ENCODE results near the gene PACS1. TPM values are rescaled to one million over a fixed set of nuclear protein-coding genes. Genes with fewer than 3 reads are reported as not detected.

Gene PACS1
- total RNA-seq, 1 donor from 2014 or later, result 13.6 TPM

- H3K27ac ChIP-seq (ENCODE audit: low read depth, low read length), result no peak overlapping the region
- H3K27me3 ChIP-seq (ENCODE audit: control insufficient read depth in 3 of 3, insufficient read depth in 3 of 3, low read length in 3 of 3), result no peaks in the 10 kb centered on the region
- H3K4me3 ChIP-seq (ENCODE audit: low read length in 3 of 3), result no peak overlapping the region
- no peak overlapping the region for H3K9ac ChIP-seq (ENCODE audit: low read depth in 1 of 3, low read length in 3 of 3)
- H3K9me3 ChIP-seq (ENCODE audit: control insufficient read depth in 3 of 3, low read length in 3 of 3), result no peaks in the 10 kb centered on the region
- peaks cover 40 to 50% (median 42%) of the 10 kb centered on the region in 3 donors for H3K36me3 ChIP-seq (ENCODE audit: control insufficient read depth in 3 of 3, insufficient read depth in 3 of 3, low read length in 3 of 3)
- H3K4me1 ChIP-seq (ENCODE audit: control insufficient read depth in 3 of 3, insufficient read depth in 3 of 3, low read length in 3 of 3), result peaks cover 12 to 21% (median 19%) of the 10 kb centered on the region in 3 donors
Measured at GRCh38 chr11:66238786-66239413, 168.8 kb downstream of the PACS1 start.

- no peak overlapping the region for H3K27ac ChIP-seq (ENCODE audit: low read depth, low read length)
- H3K9me3 ChIP-seq (ENCODE audit: control insufficient read depth in 3 of 3, low read length in 3 of 3), result no peaks in the 10 kb centered on the region
- no peak overlapping the region for H3K9ac ChIP-seq (ENCODE audit: low read depth in 1 of 3, low read length in 3 of 3)
- peaks cover 12 to 21% (median 19%) of the 10 kb centered on the region in 3 donors for H3K4me1 ChIP-seq (ENCODE audit: control insufficient read depth in 3 of 3, insufficient read depth in 3 of 3, low read length in 3 of 3)
- H3K27me3 ChIP-seq (ENCODE audit: control insufficient read depth in 3 of 3, insufficient read depth in 3 of 3, low read length in 3 of 3), result no peaks in the 10 kb centered on the region
- H3K36me3 ChIP-seq (ENCODE audit: control insufficient read depth in 3 of 3, insufficient read depth in 3 of 3, low read length in 3 of 3), result peaks cover 35 to 45% (median 37%) of the 10 kb centered on the region in 3 donors
- H3K4me3 ChIP-seq (ENCODE audit: low read length in 3 of 3), result no peak overlapping the region
Measured at GRCh38 chr11:66239511-66239910, 169.4 kb downstream of the PACS1 start.

- H3K4me1 ChIP-seq (ENCODE audit: control insufficient read depth in 3 of 3, insufficient read depth in 3 of 3, low read length in 3 of 3), result peaks cover 12 to 21% (median 19%) of the 10 kb centered on the region in 3 donors
- H3K9ac ChIP-seq (ENCODE audit: low read depth in 1 of 3, low read length in 3 of 3), result peak overlapping the region in 2 of 3 donors; percentile 33 to 45
- peaks cover 36 to 44% (median 37%) of the 10 kb centered on the region in 3 donors for H3K36me3 ChIP-seq (ENCODE audit: control insufficient read depth in 3 of 3, insufficient read depth in 3 of 3, low read length in 3 of 3)
Measured at GRCh38 chr11:66239998-66240780, 170.1 kb downstream of the PACS1 start.

GRCh38 chr11:66240781-66241136, 170.7 kb downstream of the PACS1 start:
- Histone ChIP-seq H3K36me3 (ENCODE audit: control insufficient read depth in 3 of 3, insufficient read depth in 3 of 3, low read length in 3 of 3) (peaks cover 31 to 40% (median 33%) of the 10 kb centered on the region in 3 donors), H3K4me1 (ENCODE audit: control insufficient read depth in 3 of 3, insufficient read depth in 3 of 3, low read length in 3 of 3) (peaks cover 12 to 21% (median 19%) of the 10 kb centered on the region in 3 donors), H3K9ac (ENCODE audit: low read depth in 1 of 3, low read length in 3 of 3) (peak overlapping the region; percentile 45 to 66 (median 54)), H3K4me3 (ENCODE audit: low read length in 3 of 3) (no peak overlapping the region), H3K27ac (ENCODE audit: low read depth, low read length) (peak overlapping the region; percentile 83), H3K9me3 (ENCODE audit: control insufficient read depth in 3 of 3, low read length in 3 of 3) (no peaks in the 10 kb centered on the region), H3K27me3 (ENCODE audit: control insufficient read depth in 3 of 3, insufficient read depth in 3 of 3, low read length in 3 of 3) (no peaks in the 10 kb centered on the region)

More at GRCh38 chr11:66239998-66240780, 170.1 kb downstream of the PACS1 start:
- Histone ChIP-seq H3K9me3 (ENCODE audit: control insufficient read depth in 3 of 3, low read length in 3 of 3) (no peaks in the 10 kb centered on the region), H3K27me3 (ENCODE audit: control insufficient read depth in 3 of 3, insufficient read depth in 3 of 3, low read length in 3 of 3) (no peaks in the 10 kb centered on the region), H3K27ac (ENCODE audit: low read depth, low read length) (peak overlapping the region; percentile 83), H3K4me3 (ENCODE audit: low read length in 3 of 3) (peak overlapping the region in 1 of 3 donors; percentile 6)

- no peaks in the 10 kb centered on the region for H3K27me3 ChIP-seq (ENCODE audit: control insufficient read depth in 3 of 3, insufficient read depth in 3 of 3, low read length in 3 of 3)
- H3K4me3 ChIP-seq (ENCODE audit: low read length in 3 of 3), result no peak overlapping the region
- H3K27ac ChIP-seq (ENCODE audit: low read depth, low read length), result no peak overlapping the region
- H3K4me1 ChIP-seq (ENCODE audit: control insufficient read depth in 3 of 3, insufficient read depth in 3 of 3, low read length in 3 of 3), result peaks cover 12 to 21% (median 19%) of the 10 kb centered on the region in 3 donors
- peaks cover 23 to 33% (median 27%) of the 10 kb centered on the region in 3 donors for H3K36me3 ChIP-seq (ENCODE audit: control insufficient read depth in 3 of 3, insufficient read depth in 3 of 3, low read length in 3 of 3)
- no peaks in the 10 kb centered on the region for H3K9me3 ChIP-seq (ENCODE audit: control insufficient read depth in 3 of 3, low read length in 3 of 3)
- no peak overlapping the region for H3K9ac ChIP-seq (ENCODE audit: low read depth in 1 of 3, low read length in 3 of 3)
Measured at GRCh38 chr11:66242095-66242765, 172.2 kb downstream of the PACS1 start.

GRCh38 chr11:66243782-66244535, 173.9 kb downstream of the PACS1 start:
- Histone ChIP-seq H3K27me3 (ENCODE audit: control insufficient read depth in 3 of 3, insufficient read depth in 3 of 3, low read length in 3 of 3) (no peaks in the 10 kb centered on the region), H3K4me3 (ENCODE audit: low read length in 3 of 3) (no peak overlapping the region), H3K4me1 (ENCODE audit: control insufficient read depth in 3 of 3, insufficient read depth in 3 of 3, low read length in 3 of 3) (peaks cover 12 to 21% (median 19%) of the 10 kb centered on the region in 3 donors), H3K36me3 (ENCODE audit: control insufficient read depth in 3 of 3, insufficient read depth in 3 of 3, low read length in 3 of 3) (peaks cover 20 to 24% (median 21%) of the 10 kb centered on the region in 3 donors), H3K27ac (ENCODE audit: low read depth, low read length) (no peak overlapping the region), H3K9ac (ENCODE audit: low read depth in 1 of 3, low read length in 3 of 3) (no peak overlapping the region), H3K9me3 (ENCODE audit: control insufficient read depth in 3 of 3, low read length in 3 of 3) (no peaks in the 10 kb centered on the region)

- Histone ChIP-seq H3K9me3 (ENCODE audit: control insufficient read depth in 3 of 3, low read length in 3 of 3) (no peaks in the 10 kb centered on the region), H3K4me3 (ENCODE audit: low read length in 3 of 3) (no peak overlapping the region), H3K27ac (ENCODE audit: low read depth, low read length) (no peak overlapping the region), H3K4me1 (ENCODE audit: control insufficient read depth in 3 of 3, insufficient read depth in 3 of 3, low read length in 3 of 3) (peaks cover 0 to 2% (median 1%) of the 10 kb centered on the region in 3 donors), H3K9ac (ENCODE audit: low read depth in 1 of 3, low read length in 3 of 3) (no peak overlapping the region), H3K36me3 (ENCODE audit: control insufficient read depth in 3 of 3, insufficient read depth in 3 of 3, low read length in 3 of 3) (peaks cover 7 to 12% (median 11%) of the 10 kb centered on the region in 3 donors), H3K27me3 (ENCODE audit: control insufficient read depth in 3 of 3, insufficient read depth in 3 of 3, low read length in 3 of 3) (no peaks in the 10 kb centered on the region)
Measured at GRCh38 chr11:66247295-66247694, 177.2 kb downstream of the PACS1 start.

- no peaks in the 10 kb centered on the region for H3K9me3 ChIP-seq (ENCODE audit: control insufficient read depth in 3 of 3, low read length in 3 of 3)
- H3K4me1 ChIP-seq (ENCODE audit: control insufficient read depth in 3 of 3, insufficient read depth in 3 of 3, low read length in 3 of 3), result no peaks in the 10 kb centered on the region
- no peak overlapping the region for H3K4me3 ChIP-seq (ENCODE audit: low read length in 3 of 3)
- no peak overlapping the region for H3K9ac ChIP-seq (ENCODE audit: low read depth in 1 of 3, low read length in 3 of 3)
- peaks cover 7 to 12% (median 8%) of the 10 kb centered on the region in 3 donors for H3K36me3 ChIP-seq (ENCODE audit: control insufficient read depth in 3 of 3, insufficient read depth in 3 of 3, low read length in 3 of 3)
- H3K27ac ChIP-seq (ENCODE audit: low read depth, low read length), result no peak overlapping the region
- no peaks in the 10 kb centered on the region for H3K27me3 ChIP-seq (ENCODE audit: control insufficient read depth in 3 of 3, insufficient read depth in 3 of 3, low read length in 3 of 3)
Measured at GRCh38 chr11:66247801-66248200, 177.7 kb downstream of the PACS1 start.

GRCh38 chr11:66248903-66249302, 178.8 kb downstream of the PACS1 start:
- no peak overlapping the region for H3K9ac ChIP-seq (ENCODE audit: low read depth in 1 of 3, low read length in 3 of 3)

More at GRCh38 chr11:66248903-66249302, 178.8 kb downstream of the PACS1 start:
- Histone ChIP-seq H3K4me3 (ENCODE audit: low read length in 3 of 3) (no peak overlapping the region), H3K27ac (ENCODE audit: low read depth, low read length) (no peak overlapping the region), H3K36me3 (ENCODE audit: control insufficient read depth in 3 of 3, insufficient read depth in 3 of 3, low read length in 3 of 3) (peaks cover 6 to 12% (median 7%) of the 10 kb centered on the region in 3 donors), H3K27me3 (ENCODE audit: control insufficient read depth in 3 of 3, insufficient read depth in 3 of 3, low read length in 3 of 3) (no peaks in the 10 kb centered on the region), H3K4me1 (ENCODE audit: control insufficient read depth in 3 of 3, insufficient read depth in 3 of 3, low read length in 3 of 3) (no peaks in the 10 kb centered on the region), H3K9me3 (ENCODE audit: control insufficient read depth in 3 of 3, low read length in 3 of 3) (no peaks in the 10 kb centered on the region)
